Fibroblast of pulmonary artery (primary cell): ENCODE data around the gene QKI.

Experiments used
- DNase-seq: peaks from one replicate; pipeline ENCODE4 v3.0.0-alpha.2; 2010; ENCODE audit warnings: low read depth
- H3K4me3 ChIP-seq: replicated peaks from 2 replicates; pipeline ENCODE4 v1.5.1; 2011; ENCODE audit warnings: low read depth, mild to moderate bottlenecking, control low read depth, low read length, moderate library complexity
- CTCF ChIP-seq: IDR thresholded peaks from 2 replicates; pipeline ENCODE4 v1.5.1; 2011; ENCODE audit warnings: mild to moderate bottlenecking, control low read depth, low read length, inconsistent platforms; ENCODE audit errors: missing control alignments

The QKI gene

GRCh38 chr6:163418311-163419029 is 4.0 kb downstream of the QKI start:
- DNase-seq: no peak
- TF ChIP-seq CTCF: no peak
- peak overlapping the region; percentile 96 for H3K4me3 ChIP-seq

GRCh38 chr6:163419413-163420288 is 5.1 kb downstream of the QKI start:
- peak; percentile 45 for DNase-seq
- H3K4me3 ChIP-seq: peak overlapping the region; percentile 96
- TF ChIP-seq CTCF: no peak

- peak overlapping the region; percentile 1 for H3K4me3 ChIP-seq
- no peak for DNase-seq
- no peak for TF ChIP-seq CTCF
These were observed 5.7 kb downstream of the QKI start for GRCh38 chr6:163420289-163420614.

GRCh38 chr6:163422550-163422949 is 8.0 kb downstream of the QKI start:
- no peak overlapping the region for H3K4me3 ChIP-seq
- DNase-seq: no peak
- no peak for TF ChIP-seq CTCF

- no peak for DNase-seq
- H3K4me3 ChIP-seq: no peak overlapping the region
- no peak for TF ChIP-seq CTCF
These were observed 9.2 kb downstream of the QKI start for GRCh38 chr6:163423696-163424095.

GRCh38 chr6:163427498-163428254 is 13.2 kb downstream of the QKI start:
- peak; percentile 47 for TF ChIP-seq CTCF
- H3K4me3 ChIP-seq: no peak overlapping the region
- peak; percentile 91 for DNase-seq
